Activated gamma-delta T cell treated with anti-CD3 and anti-CD28 coated beads, Interleukin-2, amount 50 U/mL, for 16 hours (primary cell): Measurements from ENCODE around the gene STC2.

Experiments used
- DNase-seq: peaks from one replicate; pipeline ENCODE4 v3.0.0-alpha.2; 2020; ENCODE audit warnings: low read depth

STC2 gene

GRCh38 chr5:173328844-173329490 lies 753 bp upstream of the STC2 start:
- no peak for DNase-seq

DNA sequence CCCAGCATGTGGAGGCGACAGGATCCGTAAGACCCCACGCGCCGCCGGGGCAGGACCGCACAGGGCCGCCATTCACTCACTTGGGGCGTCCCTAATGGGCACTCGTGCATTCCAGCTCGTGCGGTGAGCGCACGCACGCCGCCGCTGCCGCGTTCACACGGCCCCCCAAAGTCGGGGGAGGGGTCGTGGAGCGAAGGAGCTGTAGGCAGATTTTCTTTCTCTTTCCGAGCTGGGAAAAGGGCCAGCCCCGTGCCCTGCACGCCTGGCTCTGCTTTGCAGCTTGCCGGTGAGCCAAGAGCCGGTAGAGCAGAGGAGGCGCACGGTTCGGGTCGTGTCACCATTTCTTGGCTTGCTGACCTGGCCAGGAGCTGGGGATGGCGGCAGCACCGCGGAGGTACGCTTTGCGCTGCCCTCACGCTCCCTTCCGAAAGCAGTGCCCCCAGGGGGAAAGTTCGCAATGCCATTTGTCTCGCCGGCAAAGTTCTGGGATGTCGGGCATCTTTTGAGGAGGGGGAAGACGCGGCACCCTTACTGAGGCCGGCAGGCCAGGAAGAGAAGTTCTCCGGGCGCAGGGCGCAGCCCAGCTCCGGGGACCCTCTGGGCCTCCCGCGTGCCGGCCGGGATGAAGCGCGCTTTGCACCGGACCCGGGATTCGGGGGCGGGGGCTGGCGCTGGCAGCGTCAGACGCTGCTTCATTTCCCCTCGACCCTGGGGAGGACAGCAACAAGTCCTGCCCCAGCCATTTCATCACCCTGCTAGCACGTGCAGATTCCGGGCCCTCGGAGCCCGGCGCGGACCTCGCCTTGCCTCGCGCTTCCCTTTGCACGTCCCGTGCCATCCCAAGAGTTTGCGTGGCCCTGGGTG lies 898 bp downstream of the STC2 start:
- no peak for DNase-seq

DNA sequence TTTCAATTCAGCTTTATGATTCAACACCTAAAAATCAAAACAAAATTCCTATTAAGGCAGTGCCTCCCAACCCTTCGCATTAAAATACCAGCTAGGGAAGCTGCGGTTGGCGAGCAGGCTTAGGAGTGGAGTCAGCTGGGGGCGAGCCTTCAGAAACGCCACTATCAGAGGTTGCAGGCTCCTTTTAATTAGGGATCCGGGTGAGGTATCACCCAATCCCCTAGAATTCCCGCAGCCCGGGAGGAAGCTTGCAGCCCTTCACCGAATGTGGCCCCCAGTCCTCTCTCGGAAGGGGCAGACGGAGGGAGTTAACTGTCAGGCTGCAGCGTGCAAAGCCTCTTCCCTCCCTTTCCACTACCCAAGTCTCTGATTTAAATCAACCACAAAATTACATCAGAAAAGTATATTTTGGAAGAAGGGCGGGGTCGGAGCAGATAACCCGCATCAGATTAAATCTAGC lies 1.7 kb downstream of the STC2 start:
- no peak for DNase-seq

DNA sequence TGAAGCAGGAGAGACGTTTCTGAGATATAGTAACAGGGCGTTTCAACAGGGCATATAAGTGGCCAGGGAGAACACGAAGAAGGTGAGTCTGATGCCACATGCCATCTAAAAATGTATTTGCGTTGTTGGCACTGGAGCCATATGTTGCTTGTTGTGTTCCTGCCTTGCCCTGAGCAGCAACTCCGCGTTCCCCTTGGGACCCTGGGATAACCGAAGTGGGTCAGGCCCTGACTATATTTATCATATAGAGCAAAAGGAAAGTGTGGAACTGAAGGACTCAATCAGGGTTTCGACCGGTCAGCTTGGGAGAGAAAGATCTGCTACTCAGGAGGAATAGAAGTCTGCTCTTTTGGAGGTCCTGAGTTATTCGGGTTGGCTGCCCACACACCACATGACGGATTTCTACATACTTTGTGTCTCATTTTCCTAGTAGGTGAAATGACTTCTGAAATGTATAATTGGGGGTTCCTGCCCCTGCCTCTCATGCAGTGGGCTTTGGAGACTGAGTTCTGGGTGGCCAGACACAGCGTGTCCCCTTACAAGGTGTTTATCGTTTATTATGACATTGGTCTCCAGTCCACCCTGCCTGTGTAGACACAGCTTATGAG lies 3.0 kb downstream of the STC2 start:
- no peak for DNase-seq

- no peak for DNase-seq
Measured at GRCh38 chr5:173324115-173325001, 3.9 kb downstream of the STC2 start.

DNA sequence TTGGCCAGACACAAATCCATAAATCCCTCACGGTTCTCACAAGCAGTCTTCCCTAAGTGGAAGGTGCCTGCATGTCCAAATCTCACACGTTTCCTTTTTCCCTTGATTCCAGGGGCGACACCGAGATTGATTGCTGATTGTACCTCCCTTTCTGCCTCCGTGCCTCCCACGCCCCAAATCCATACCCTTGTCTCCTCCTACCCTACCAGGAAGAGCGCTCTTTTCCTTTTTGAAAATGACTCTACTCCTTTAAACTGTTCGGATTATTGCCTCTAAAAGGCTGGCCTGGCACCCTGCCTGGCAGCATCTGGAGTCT lies 4.5 kb downstream of the STC2 start:
- DNase-seq: no peak

DNA sequence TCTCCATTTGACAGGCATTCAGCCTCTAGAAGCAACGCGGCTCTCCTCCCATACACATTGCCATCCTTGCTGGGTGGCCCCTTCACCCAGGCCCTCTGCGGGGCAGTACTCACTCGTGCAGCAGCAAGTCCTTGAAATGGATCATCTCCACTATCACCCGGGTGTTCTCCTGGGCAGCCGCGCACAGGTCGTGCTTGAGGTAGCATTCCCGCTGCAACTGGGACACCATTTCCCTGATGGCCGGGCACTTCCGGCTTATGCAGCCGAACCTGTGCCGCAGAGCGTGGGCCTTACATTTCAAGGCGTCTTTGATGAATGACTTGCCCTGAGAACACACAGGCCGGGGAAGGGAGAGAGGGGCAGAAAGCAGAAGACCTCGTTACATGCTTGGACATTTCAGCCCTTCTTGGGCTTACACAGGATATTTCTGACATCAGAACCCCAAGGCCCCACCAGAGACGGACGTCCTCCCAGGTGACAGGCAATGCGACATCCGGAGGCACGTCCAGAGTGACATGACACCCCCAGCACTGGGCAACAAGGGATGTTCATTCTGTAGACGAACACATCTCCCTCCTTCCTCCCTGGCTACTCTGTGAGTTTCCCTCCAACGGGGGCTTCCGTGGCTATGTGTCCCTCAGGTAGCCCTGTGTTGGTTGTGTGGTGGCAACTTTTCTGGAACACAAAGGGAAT lies 5.0 kb downstream of the STC2 start:
- no peak for DNase-seq

- DNase-seq: no peak
Measured at GRCh38 chr5:173321886-173322285, 6.3 kb downstream of the STC2 start.

- DNase-seq: no peak
Measured at GRCh38 chr5:173320259-173320658, 8.0 kb downstream of the STC2 start.

- no peak for DNase-seq
Measured at GRCh38 chr5:173319646-173320045, 8.6 kb downstream of the STC2 start.

DNA sequence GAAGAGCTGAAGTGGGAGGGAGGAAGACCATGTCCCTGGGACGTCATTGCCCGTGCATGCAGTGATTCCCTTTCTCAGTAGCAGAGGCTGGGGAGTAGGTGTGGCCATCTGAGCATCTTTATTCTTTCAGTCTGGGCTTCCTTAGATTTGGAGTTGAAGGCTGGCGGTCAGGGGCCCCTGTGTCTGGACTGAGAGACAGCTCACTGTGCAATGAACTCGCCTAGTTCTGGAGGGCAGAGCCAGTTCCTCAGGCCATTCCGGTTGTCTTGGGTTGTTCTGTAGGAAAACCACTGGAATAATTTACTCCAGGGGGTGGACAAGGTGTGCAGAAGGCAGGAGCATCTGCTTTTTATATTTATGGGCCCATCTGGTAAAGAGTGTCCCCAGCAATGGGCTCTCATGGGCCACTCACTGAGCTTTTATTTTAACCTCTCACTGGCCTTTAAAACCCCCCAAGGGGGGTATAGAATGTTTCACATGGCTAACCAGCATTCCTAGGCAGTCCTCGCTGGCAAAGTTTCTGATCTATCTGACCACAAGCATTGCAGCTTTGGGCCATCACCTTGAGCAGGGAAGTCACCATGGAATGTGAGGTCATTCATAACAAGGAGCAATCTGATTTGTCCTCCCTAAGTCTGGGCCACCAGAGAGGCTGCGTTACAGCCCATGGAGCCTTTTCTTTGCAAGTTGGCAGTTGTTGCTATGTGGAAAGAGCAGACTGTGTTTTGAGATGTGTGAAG lies 9.2 kb downstream of the STC2 start:
- no peak for DNase-seq

- no peak for DNase-seq
Measured at GRCh38 chr5:173318330-173318729, 9.9 kb downstream of the STC2 start.

GRCh38 chr5:173317852-173318251 lies 10.4 kb downstream of the STC2 start:
- no peak for DNase-seq

DNA sequence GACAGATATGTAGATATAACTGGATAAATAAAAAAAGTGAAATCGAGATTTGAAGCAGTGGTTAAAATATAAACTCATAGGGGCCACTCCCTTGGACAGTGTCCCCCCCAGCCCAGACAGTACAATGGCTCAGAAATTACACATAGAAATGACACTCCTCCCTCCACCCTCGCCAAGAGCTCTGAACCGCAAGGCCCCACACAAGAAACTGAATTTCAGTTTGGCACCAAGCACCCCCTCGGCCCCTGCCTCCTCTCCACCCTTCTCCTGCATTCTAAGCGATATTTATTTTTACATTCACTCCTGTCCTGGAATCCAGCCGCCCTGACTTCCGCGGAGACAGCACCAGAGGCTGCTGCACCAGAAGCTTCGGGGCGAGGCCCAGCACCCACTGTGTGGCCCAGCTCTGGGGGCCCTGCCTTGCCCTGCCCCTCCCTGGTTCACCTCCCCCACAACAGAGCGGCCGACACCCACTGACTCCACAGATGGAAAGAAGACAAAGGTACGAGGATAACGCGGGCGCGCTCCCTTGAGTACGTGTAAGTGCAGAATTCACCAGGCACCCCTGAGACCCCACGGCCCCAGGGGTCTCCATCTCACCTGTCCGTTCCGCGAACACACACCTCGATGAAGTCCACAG lies 11.0 kb downstream of the STC2 start:
- no peak for DNase-seq

GRCh38 chr5:173316339-173317020 lies 11.7 kb downstream of the STC2 start:
- no peak for DNase-seq

GRCh38 chr5:173315495-173316338 lies 12.5 kb downstream of the STC2 start:
- no peak for DNase-seq

GRCh38 chr5:173314166-173314952 lies 13.9 kb downstream of the STC2 start:
- no peak for DNase-seq

GRCh38 chr5:173313351-173313801 lies 14.8 kb downstream of the STC2 start:
- no peak for DNase-seq
